Activated CD4-positive, alpha-beta memory T cell treated with anti-CD3 and anti-CD28 coated beads for 36 hours (primary cell): ENCODE measurements around the gene CD99. TPM values are rescaled to one million over a fixed set of nuclear protein-coding genes. Genes with fewer than 3 reads are reported as not detected.
"Not testable (repeated sequence)": the region's sequence is repeated elsewhere in the genome, so short reads cannot be mapped to it uniquely, and the experiment has no call there.

Experiments
- CTCF ChIA-PET: fragments of 350-600 bp; sonication (Branson Sonifier 250); formaldehyde crosslinking; loops from one replicate; lab custom pipeline; 2021; ENCODE audit warnings: antibody characterized with exemption, inconsistent platforms; lab: Charles Lee
- POLR2A ChIA-PET: fragments of 350-600 bp; sonication (Branson Sonifier 250); formaldehyde crosslinking; loops from one replicate; lab custom pipeline; 2021; ENCODE audit warnings: antibody characterized with exemption; lab: Charles Lee
- DNase-seq: peaks from one replicate; pipeline ENCODE4 v3.0.0-alpha.2; 2020
- H3K27ac Mint-ChIP-seq: one replicate; pipeline ENCODE4 v1.8.0; 2021; ENCODE audit warnings: mixed read lengths
- H3K27me3 Mint-ChIP-seq: one replicate; pipeline ENCODE4 v1.8.0; 2021; ENCODE audit warnings: mixed read lengths
- H3K36me3 Mint-ChIP-seq: one replicate; pipeline ENCODE4 v1.8.0; 2021; ENCODE audit warnings: mixed read lengths
- H3K4me1 Mint-ChIP-seq: one replicate; pipeline ENCODE4 v1.8.0; 2021; ENCODE audit warnings: low read depth, mixed read lengths
- H3K4me3 Mint-ChIP-seq: one replicate; pipeline ENCODE4 v1.8.0; 2021; ENCODE audit warnings: mild to moderate bottlenecking, mixed read lengths
- H3K9me3 Mint-ChIP-seq: one replicate; pipeline ENCODE4 v1.8.0; 2021; ENCODE audit warnings: mixed read lengths
- intact Hi-C: fragments of 100-400 bp; cut with micrococcal nuclease; formaldehyde crosslinking; loops from one replicate; pipeline ENCODE4 v1.15.1; 2023
- total RNA-seq, 2 experiments: library from RNA; stranded (reverse); gene quantifications; one replicate each; pipeline ENCODE4 v1.2.3, GENCODE V29; 2021

CD99 gene
- total RNA-seq, 2 experiments from 2014 or later, result 282 to 283 TPM

DNA sequence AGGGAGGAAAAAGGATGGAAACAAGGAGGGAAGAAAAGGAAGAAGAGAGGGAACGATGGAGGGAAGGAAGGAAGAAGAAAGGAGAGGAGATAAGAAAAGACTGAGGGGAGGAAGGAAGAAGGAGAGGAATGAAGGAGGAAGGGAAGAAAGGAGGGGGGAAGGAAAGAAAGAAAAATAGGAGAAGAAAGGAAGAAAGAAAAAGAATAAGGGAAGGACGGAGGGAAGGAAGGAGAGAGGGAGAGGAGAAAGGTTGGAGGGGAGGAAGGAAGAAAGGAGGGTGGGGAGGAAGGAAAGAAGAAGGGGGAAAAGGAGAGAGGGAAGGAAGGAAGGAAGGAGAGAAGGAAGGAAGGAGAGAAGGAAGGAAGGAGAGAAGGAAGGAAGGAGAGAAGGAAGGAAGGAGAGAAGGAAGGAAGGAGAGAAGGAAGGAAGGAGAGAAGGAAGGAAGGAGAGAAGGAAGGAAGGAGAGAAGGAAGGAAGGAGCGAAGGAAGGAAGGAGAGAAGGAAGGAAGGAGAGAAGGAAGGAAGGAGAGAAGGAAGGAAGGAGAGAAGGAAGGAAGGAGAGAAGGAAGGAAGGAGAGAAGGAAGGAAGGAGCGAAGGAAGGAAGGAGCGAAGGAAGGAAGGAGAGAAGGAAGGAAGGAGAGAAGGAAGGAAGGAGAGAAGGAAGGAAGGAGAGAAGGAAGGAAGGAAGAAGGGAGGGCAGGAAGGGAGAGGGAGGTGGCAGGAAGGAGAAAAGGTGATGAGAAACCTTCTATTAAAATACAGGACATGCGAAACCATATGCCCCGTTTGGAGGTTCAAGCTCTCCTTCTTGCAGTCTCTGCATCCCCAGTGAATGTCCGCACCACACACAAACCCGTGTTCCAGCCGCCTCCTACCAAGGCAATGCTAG, 82.3 kb downstream of the CD99 start:
- H3K4me1 Mint-ChIP-seq, intact Hi-C loops, H3K4me3 Mint-ChIP-seq, H3K9me3 Mint-ChIP-seq, CTCF ChIA-PET, POLR2A ChIA-PET, H3K27ac Mint-ChIP-seq, H3K36me3 Mint-ChIP-seq, DNase-seq: not testable (repeated sequence)
- peaks cover 19% of the 10 kb centered on the region for H3K27me3 Mint-ChIP-seq

DNA sequence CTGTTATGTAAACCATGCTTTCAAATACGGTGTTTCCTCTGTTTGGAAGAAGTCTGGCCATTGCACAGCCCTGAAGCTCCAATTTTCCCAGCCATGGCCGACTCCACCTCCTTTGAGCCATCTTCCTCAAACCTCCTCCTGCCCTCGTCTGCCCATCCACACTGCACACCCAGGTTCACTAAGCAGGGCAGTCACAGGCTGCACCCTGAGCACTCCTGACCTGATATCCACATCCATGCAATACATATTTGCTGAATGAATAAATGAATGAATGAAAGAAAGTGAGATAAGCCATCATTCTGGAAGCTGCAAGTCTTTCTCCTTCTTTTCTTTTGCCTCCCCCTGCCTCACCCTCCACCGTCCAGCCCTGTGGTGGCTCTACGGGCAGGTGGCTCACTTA, 83.0 kb downstream of the CD99 start:
- no peak for DNase-seq
- peaks cover 19% of the 10 kb centered on the region for H3K27me3 Mint-ChIP-seq
- POLR2A ChIA-PET, result no interaction called here
- CTCF ChIA-PET, result no interaction called here
- peaks cover 3% of the 10 kb centered on the region for H3K9me3 Mint-ChIP-seq
- intact Hi-C loops, result no loop called here
- no peaks in the 10 kb centered on the region for H3K36me3 Mint-ChIP-seq
- no peak overlapping the region for H3K27ac Mint-ChIP-seq
- H3K4me1 Mint-ChIP-seq, result no peaks in the 10 kb centered on the region
- H3K4me3 Mint-ChIP-seq, result no peak overlapping the region

DNA sequence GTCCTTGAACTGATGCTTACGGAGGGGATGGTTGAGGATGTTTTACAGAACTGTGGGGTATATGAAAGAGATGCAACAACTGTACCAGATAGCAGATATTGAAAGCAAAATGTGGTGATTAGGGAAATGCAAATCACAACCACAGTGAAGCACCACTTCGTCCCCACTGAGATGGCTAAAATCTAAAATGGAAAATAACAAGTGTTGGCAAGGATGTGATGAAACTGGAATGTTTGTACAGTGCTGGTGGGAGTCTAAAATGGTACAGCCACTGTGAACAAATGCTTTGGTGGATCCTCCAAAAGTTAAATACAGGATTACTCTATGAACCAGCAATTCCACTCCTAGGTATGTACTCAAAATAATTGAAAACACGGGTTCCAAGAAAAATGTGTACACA, 83.7 kb downstream of the CD99 start:
- H3K4me1 Mint-ChIP-seq, result no peaks in the 10 kb centered on the region
- no peaks in the 10 kb centered on the region for H3K36me3 Mint-ChIP-seq
- H3K4me3 Mint-ChIP-seq, result no peak overlapping the region
- ChIA-PET CTCF (no interaction called here), POLR2A (no interaction called here)
- H3K27ac Mint-ChIP-seq, result no peak overlapping the region
- no peak for DNase-seq
- no peaks in the 10 kb centered on the region for H3K9me3 Mint-ChIP-seq
- H3K27me3 Mint-ChIP-seq, result peaks cover 17% of the 10 kb centered on the region
- intact Hi-C loops, result no loop called here

DNA sequence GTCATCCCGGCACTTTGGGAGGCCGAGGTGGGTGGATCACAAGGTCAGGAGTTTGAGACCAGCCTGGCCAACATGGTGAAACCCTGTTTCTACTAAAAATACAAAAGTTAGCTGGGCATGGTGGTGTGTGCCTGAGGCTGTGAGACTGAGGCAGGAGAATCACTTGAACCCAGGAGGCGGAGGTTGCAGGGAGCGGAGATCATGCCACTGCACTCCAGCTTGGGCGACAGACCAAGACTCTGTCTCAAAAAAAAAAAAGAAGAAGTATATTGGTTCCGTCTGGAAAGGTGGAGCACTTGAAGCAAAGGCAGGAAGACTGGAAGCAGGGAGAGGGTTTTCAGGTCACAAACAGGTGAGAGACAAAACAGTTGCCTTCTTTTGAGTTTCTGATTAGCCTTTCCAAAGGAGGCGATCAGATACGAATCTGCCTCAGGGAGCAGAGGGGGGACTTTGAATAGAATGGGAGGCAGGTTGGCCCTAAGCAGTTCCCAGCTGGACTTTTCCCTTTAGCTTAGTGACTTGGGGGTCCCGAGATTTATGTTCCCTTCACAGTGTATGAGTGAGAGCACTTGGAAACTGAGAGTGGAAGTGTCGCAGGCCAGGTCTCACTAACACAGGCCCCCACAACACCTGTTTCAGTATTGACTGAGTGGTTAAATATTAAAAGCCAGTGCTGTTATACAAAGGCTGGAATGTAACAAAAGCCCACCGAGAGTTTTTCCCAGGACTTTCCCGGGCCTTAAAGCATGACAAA, 89.6 kb downstream of the CD99 start:
- H3K4me3 Mint-ChIP-seq, H3K9me3 Mint-ChIP-seq, H3K27ac Mint-ChIP-seq, H3K27me3 Mint-ChIP-seq, POLR2A ChIA-PET, DNase-seq, H3K36me3 Mint-ChIP-seq, intact Hi-C loops: not testable (repeated sequence)
- CTCF ChIA-PET, result interaction anchor here (0.6 kb wide), 1 partner anchor 224 kb away, joined by 3 read pairs; no protein-coding TSS in a partner anchor
- H3K4me1 Mint-ChIP-seq, result peaks cover 11% of the 10 kb centered on the region

DNA sequence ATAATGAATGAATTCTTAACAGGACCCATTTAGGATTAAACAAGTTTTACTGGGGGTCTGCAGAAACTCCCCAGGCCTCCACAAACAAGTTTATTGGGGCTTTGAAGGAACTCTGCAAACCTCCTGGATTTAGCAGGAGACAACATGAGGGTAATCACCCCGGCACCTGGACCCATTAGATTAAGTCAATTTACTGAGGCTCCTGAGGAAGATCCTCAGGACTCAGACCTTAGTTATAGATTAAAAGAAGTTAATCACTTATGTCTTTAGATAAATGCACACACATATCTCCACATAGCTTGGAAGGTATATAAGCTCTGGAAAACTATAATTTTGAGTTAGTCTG, 90.1 kb downstream of the CD99 start:
- DNase-seq, result no peak
- Mint-ChIP-seq H3K4me3 (no peak overlapping the region), H3K27ac (no peak overlapping the region), H3K27me3 (no peaks in the 10 kb centered on the region), H3K9me3 (no peaks in the 10 kb centered on the region), H3K4me1 (peaks cover 11% of the 10 kb centered on the region), H3K36me3 (no peaks in the 10 kb centered on the region)
- intact Hi-C loops, result no loop called here
- CTCF ChIA-PET, result interaction anchor here (0.6 kb wide), 1 partner anchor 223 kb away, joined by 3 read pairs; no protein-coding TSS in a partner anchor
- POLR2A ChIA-PET, result no interaction called here

DNA sequence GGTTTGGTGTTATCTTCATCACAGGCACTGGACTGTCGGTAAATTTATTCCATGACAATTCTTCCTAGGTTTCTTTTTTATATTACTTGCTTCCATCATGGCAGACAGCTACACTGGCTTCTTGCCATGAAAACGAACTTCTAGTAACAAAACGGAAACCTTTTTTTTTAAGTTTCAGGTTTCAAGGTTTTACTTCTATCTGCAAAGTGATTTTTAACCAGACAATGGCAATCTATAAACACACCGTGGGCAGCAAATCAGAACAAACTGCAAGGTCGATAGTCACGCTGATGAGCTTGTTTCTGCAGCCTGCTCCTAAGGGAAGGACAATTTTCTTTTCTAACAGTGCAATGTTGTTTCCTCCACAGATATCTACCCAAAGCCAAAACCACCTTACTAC, 90.6 kb downstream of the CD99 start:
- H3K4me1 Mint-ChIP-seq, result peaks cover 11% of the 10 kb centered on the region
- intact Hi-C loops, result no loop called here
- no peaks in the 10 kb centered on the region for H3K9me3 Mint-ChIP-seq
- no peak overlapping the region for H3K27ac Mint-ChIP-seq
- no peak for DNase-seq
- no peaks in the 10 kb centered on the region for H3K27me3 Mint-ChIP-seq
- no peaks in the 10 kb centered on the region for H3K36me3 Mint-ChIP-seq
- ChIA-PET POLR2A (no interaction called here), CTCF (no interaction called here)
- H3K4me3 Mint-ChIP-seq, result no peak overlapping the region

DNA sequence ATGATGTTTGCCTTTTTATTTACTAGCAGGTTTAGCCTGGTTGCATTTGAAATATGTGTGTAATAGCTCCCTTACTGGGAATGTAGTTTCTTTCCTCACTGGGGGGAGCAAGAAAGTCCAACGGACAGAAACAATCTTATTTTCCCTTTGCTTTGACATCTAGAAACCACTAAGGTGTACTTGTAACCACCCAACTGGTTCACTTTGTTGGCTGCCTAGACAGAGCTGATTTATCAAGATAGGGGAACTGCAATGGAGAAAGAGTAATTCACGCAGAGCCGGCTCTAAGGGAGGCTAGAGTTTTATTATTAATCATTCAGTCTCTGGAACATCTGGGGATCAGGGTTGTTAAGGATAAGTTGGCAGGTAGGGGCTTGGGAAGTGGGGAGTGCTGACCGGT, 91.1 kb downstream of the CD99 start:
- POLR2A ChIA-PET, result no interaction called here
- H3K27ac Mint-ChIP-seq, result no peak overlapping the region
- DNase-seq, result no peak
- H3K4me1 Mint-ChIP-seq, result peaks cover 11% of the 10 kb centered on the region
- no peaks in the 10 kb centered on the region for H3K36me3 Mint-ChIP-seq
- CTCF ChIA-PET, result no interaction called here
- no peak overlapping the region for H3K4me3 Mint-ChIP-seq
- intact Hi-C loops, result no loop called here
- H3K27me3 Mint-ChIP-seq, result no peaks in the 10 kb centered on the region
- no peaks in the 10 kb centered on the region for H3K9me3 Mint-ChIP-seq

DNA sequence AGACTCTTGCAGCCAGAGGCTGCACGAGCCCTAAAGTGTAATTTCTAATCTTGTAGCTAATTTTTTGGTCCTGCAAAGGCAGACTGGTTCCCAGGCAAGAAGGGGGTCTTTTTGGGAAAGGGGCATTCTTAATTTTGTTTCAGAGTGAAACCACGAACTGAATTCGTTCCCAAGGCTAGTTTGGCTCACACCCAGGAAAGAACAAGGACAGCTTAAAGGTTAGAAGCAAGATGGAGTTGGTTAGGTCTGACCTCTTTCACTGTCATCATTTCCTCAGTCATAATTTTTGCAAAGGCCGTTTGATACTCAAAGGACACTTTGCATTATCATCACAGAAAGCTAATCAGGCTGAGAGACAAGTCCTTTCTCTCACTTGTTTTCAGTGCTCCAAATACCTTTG, 91.7 kb downstream of the CD99 start:
- ChIA-PET POLR2A (no interaction called here), CTCF (no interaction called here)
- intact Hi-C loops, result no loop called here
- H3K4me1 Mint-ChIP-seq, result peaks cover 11% of the 10 kb centered on the region
- no peak overlapping the region for H3K27ac Mint-ChIP-seq
- no peaks in the 10 kb centered on the region for H3K9me3 Mint-ChIP-seq
- H3K36me3 Mint-ChIP-seq, result no peaks in the 10 kb centered on the region
- DNase-seq, result no peak
- H3K4me3 Mint-ChIP-seq, result no peak overlapping the region
- H3K27me3 Mint-ChIP-seq, result no peaks in the 10 kb centered on the region

DNA sequence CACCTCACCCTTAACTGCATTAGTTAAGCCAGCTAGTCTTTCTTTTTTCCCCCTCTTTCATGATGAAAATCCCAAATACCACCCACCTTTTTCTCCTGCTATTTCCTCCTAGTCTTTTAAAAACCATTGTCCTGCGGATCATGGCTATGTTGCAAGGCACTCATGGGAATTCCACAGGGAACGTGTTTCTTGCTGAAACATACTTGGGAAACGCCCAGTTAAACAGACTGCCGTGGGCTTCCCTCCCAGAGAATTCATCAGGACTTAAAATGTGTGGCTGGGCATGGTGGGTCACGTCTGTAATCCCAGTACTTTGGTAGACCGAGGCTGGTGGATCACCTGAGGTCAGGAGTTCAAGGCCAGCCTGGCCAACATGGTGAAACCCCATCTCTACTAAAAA, 92.9 kb downstream of the CD99 start:
- H3K36me3 Mint-ChIP-seq, result no peaks in the 10 kb centered on the region
- ChIA-PET POLR2A (no interaction called here), CTCF (no interaction called here)
- peaks cover 2% of the 10 kb centered on the region for H3K27me3 Mint-ChIP-seq
- no peak overlapping the region for H3K27ac Mint-ChIP-seq
- intact Hi-C loops, result no loop called here
- DNase-seq, result no peak
- H3K4me1 Mint-ChIP-seq, result peaks cover 11% of the 10 kb centered on the region
- H3K4me3 Mint-ChIP-seq, result no peak overlapping the region
- no peaks in the 10 kb centered on the region for H3K9me3 Mint-ChIP-seq

DNA sequence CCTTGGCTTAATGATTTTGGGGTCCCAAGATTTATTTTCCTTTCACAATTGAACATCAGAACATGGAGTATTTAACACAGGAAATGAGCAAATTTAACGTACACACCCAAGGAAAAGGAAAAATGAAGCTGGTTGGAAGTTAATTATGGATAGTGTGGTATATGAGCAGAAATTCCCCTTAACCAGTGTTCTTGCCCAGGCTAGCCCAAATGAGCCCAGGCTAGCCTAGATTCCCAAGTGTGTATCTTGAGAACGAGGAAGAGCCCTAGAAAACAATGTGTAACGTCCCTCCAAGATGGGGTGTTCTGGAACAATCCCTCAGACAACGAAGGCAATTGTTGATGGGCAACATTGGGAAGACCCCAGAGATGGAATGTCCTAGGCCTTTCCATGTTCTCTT, 94.4 kb downstream of the CD99 start:
- CTCF ChIA-PET, result no interaction called here
- Mint-ChIP-seq H3K4me3 (no peak overlapping the region), H3K27me3 (peaks cover 2% of the 10 kb centered on the region), H3K4me1 (peaks cover 11% of the 10 kb centered on the region), H3K36me3 (no peaks in the 10 kb centered on the region), H3K9me3 (no peaks in the 10 kb centered on the region), H3K27ac (no peak overlapping the region)
- POLR2A ChIA-PET, result no interaction called here
- intact Hi-C loops, result no loop called here
- DNase-seq, result no peak

DNA sequence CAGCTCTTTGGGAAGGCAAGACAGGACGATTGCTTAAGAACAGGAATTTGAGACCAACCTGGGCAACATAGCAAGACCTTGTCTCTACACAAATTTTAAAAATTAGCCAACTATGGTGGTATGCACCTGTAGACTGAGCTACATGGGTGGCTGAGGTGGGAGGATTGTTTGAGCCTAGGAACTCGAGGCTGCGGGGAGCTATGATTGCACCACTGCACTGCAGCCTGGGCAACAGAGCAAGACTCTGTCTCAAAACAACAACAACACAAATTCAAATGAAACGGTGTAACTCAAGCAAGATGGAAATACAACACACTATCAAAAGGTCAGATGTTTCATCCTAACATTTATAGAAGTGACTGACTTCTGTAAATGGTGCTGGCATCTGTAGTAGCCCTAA, 97.9 kb downstream of the CD99 start:
- no peak for DNase-seq
- Mint-ChIP-seq H3K27me3 (peaks cover 2% of the 10 kb centered on the region), H3K36me3 (no peaks in the 10 kb centered on the region), H3K27ac (no peak overlapping the region), H3K4me1 (no peaks in the 10 kb centered on the region), H3K4me3 (no peak overlapping the region), H3K9me3 (no peaks in the 10 kb centered on the region)
- POLR2A ChIA-PET, result no interaction called here
- CTCF ChIA-PET, result no interaction called here
- intact Hi-C loops, result no loop called here

DNA sequence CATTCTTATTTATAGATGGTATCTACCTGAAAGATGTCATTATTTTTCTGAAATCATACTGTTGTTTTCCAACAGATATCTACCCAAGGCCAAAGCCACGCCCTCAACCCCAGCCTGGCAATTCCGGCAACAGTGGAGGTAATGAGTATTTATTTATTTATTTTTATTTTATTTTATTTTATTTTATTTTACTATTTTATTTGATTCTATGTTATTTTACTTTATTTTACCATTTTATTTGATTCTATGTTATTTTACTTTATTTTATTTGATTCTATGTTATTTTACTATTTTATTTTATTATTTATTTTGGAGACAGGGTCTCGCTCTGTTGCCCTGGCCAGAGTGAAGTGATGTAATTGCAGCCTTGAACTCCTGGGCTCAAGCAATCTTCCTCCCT, 98.5 kb downstream of the CD99 start:
- Mint-ChIP-seq H3K27ac (no peak overlapping the region), H3K9me3 (no peaks in the 10 kb centered on the region), H3K4me1 (no peaks in the 10 kb centered on the region), H3K4me3 (no peak overlapping the region), H3K27me3 (peaks cover 2% of the 10 kb centered on the region), H3K36me3 (no peaks in the 10 kb centered on the region)
- no peak for DNase-seq
- ChIA-PET POLR2A (no interaction called here), CTCF (no interaction called here)
- intact Hi-C loops, result no loop called here
